DMS53 (cell line): ENCODE measurements around the gene GLP2R.

Experiments
- DNase-seq: peaks from one replicate; lab custom pipeline; 2025; lab: John Stamatoyannopoulos, UW

Gene GLP2R

DNA sequence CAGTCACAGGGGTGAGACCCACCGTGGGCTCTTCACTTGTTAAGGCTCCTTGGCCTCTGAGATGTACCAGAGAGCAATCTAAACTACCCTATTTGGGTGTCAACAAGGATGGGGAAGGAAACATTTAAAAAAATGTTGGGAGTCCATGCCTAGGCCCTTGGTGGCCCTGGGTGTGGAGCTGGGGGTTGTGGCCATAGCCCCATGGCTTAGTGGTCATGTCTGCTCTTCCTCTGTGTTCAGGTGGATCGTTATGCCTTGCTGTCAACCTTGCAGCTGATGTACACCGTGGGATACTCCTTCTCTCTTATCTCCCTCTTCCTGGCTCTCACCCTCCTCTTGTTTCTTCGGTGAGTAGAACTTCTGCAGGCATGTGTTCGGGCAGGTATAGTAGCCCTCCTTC lies 28.5 kb downstream of the GLP2R start:
- DNase-seq = no peak

GRCh38 chr17:9855036-9855435 lies 29.3 kb downstream of the GLP2R start:
- no peak for DNase-seq

DNA sequence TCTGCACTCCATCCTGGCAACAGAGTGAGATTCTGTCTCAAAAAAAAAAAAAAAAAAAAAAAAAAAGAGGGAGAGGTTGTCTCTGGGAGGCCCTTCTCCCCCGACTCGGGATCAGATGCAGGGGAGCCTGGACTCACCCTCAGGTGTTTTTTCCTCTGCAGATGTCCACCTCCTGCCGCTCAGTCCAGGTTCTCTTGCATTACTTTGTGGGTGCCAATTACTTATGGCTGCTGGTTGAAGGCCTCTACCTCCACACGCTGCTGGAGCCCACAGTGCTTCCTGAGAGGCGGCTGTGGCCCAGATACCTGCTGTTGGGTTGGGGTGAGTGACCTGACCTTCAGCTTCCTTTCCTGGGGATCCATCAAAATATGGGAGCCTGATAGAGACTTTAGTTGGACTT lies 34.1 kb downstream of the GLP2R start:
- DNase-seq = no peak

GRCh38 chr17:9860851-9861250 lies 35.1 kb downstream of the GLP2R start:
- DNase-seq = no peak

GRCh38 chr17:9862220-9862619 lies 36.5 kb downstream of the GLP2R start:
- no peak for DNase-seq

GRCh38 chr17:9862949-9863348 lies 37.2 kb downstream of the GLP2R start:
- DNase-seq = no peak

DNA sequence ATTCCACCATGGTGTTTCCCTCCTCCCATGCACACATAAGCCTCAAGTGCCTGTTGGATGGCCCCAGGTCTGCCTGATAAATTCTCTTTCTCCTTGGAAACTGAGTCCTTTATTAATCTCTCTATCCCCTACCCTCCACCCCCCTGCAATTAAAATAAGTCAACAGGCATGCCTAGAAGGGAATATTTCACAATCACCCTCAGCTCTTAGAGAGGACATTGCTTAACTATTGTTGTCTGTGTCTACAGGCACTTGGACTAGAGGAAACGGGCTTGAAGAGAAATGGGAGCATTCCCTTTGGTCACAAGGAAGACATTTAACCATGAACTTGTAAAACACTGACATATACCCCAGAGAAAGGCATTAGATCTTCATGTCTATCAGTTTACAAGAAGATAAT lies 39.9 kb downstream of the GLP2R start:
- DNase-seq = no peak

- DNase-seq = no peak
Observed at GRCh38 chr17:9868552-9868951, 42.8 kb downstream of the GLP2R start.

DNA sequence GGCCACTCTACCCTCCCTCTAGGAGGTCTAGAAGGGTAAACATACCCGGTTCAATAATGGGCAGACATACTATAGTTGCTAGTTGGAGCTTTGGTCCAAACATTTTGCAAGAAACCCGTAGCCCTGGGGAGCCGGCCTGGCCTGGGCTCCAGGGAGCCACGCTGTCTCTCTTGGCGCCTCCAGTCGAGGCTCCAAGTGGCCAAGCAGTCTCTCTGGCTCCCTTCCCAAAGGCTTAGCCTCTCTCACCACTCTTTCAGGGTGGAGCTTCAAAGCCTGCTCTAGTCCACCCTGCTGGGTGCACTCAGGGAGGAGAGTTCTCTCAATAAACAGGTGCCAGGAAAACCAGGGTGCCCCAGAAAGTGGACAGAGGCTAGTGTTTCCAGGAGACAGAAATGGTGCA lies 47.1 kb downstream of the GLP2R start:
- DNase-seq = no peak

DNA sequence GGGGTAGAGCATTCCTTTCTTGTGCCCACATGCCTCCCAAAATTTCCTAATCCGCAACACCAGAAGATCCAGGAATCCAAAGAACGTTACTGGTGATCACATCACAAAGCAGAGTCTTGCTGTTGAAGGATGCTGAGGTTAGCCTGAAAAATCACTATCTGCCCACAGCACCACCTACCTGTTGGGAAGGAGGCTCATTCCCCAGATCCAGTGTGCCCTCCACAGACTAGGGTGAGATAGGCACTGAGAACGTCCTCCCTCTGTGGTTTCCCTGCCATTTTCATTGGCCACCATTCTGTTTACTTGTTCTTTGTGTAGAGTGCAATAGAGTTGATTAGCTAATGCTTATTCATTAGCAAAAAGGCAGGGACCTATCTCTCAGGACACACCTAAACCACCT lies 49.0 kb downstream of the GLP2R start:
- DNase-seq = no peak

DNA sequence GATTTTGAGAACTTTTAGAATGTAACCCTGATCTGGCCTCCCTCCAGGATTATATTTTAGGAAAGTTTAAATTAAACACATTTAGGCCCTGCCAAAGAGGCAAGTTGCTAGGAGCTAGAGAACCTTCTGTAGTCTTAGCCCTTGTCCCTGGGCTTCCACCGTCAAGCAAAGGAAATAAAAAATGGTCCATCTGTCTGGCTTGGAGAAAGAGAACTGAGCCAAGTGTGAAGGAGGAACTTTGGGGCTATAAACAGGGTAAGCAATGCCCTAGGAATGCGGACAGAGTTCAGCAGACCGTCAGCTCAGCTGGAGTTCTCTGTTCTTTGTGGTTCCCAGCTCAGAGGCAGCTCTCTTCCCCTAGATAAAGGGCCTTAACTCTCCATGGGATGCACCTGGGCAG lies 49.7 kb downstream of the GLP2R start:
- no peak for DNase-seq

- DNase-seq = no peak
Observed at GRCh38 chr17:9878356-9878755, 52.6 kb downstream of the GLP2R start.

DNA sequence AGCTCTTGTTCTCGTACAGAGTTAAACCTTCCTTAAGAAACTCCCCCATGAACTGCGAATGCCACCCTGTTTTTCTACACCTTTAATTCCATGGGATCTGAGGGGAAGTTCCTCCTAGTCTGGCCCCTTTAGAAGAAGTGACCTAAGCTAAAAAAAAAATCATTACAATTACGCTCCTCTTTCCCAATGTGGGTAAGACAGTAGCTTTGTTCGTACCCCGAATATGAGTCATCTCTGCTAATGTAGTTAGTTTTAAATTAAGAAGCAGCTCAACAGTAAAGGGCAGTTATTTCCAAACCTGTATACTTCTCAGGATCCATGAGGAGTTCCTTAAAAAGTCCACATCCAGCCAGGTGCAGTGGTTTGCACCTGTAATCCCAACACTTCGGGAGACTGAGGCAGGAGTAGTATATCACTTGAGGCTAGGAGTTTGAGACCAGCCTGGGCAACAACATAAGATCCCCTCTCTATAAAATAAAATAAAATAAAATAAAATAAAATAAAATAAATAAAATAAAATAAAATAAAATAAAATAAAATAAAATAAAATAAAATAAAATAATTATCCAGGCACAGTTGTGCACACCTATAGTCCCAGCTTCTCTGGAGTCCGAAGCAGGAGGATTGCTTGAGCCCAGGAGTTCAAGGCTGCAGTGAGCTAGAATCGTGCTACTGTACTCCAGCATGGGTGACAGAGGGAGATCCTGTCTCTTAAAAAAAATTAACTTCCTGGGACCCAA lies 53.2 kb downstream of the GLP2R start:
- no peak for DNase-seq

DNA sequence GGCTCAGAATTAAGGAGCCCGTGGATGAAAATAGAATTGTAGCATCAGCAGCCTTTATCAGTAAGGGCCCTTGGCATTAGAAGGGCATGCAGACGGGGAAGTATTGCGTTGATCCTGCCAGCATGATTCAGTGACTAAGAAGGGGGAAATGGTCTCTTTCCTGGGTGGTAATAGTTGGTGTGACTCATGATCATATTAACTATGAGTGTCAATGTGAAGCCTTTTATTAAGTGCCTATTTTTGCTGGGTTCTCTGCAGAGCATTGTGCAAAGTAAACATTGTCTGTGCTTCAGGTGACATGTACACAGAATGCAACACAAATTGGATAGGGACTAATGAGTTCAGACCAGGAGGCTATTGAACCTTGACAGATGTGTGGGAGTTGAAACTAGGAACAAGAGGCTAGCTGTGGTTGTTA lies 54.9 kb downstream of the GLP2R start:
- no peak for DNase-seq

DNA sequence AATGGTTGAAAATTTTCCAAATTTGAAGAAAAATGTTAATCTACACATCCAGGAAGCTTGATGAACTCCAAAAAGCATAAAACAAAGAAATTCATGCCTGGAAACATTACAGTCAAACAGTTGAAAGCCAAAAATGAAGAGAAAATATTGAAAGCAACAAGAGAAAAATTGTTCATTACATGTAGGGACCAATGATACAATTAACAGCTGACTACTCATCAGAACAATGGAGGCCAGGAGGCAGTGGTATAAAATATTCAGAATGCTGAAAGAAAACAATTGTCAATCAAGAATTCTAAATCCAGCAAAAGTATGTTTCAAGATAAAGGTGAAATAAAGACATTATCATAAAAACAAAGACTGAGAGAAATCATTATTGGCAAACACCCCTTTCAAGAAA lies 57.7 kb downstream of the GLP2R start:
- DNase-seq = no peak

DNA sequence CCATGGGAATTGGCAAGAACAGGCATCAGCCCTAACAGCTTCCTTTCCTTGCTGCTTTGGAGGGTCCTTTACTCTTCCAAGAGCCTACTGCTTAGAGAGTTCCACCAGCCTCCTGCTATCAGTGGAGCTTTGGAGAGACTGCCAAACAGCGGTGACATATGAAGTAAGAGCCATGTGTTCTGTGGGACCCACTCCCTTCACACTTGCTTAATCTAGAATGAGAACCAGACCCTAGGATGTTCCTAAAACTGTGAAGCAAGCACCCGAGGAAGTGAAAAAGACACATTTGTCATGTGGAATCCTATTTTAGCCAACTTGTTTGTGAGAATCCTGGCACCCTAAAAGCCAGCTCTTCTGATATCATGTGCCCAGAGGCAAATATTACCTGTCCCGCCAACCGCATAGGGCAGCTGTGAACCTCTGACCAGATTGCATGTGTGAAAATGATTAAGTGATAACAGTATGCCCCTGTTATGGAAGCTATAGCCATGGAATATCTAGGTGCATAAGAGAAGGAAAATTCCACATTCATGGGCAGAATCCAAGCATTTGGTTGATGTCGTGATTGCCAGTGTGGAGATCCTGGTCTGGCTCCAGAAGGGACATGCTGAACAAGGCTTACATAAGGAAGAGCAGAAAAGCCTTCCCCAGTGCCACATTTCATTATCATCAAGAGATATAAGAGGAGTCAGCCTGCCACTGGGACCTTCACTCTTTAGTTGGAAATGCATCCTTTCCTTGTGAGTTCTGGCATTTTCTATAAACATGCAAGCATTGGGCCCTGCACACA lies 60.6 kb downstream of the GLP2R start:
- no peak for DNase-seq

DNA sequence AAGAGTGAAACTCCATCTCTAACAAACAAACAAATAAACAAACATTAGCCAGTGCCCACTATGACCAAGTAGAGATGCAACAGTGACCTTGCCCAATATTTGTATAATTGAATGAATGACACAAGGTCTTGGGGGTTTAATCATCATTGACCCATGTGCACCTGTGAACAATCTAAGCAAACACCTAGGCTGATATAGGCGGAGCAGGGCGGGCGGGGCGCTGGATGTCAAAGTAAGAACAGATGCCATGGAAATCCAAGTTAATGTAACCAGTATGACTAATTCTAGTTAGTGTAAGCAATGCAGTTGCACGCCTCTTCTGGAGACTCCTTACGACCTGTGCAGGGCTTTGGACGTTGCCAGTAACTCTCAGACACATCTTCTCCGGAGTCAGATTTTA lies 61.8 kb downstream of the GLP2R start:
- DNase-seq = no peak

DNA sequence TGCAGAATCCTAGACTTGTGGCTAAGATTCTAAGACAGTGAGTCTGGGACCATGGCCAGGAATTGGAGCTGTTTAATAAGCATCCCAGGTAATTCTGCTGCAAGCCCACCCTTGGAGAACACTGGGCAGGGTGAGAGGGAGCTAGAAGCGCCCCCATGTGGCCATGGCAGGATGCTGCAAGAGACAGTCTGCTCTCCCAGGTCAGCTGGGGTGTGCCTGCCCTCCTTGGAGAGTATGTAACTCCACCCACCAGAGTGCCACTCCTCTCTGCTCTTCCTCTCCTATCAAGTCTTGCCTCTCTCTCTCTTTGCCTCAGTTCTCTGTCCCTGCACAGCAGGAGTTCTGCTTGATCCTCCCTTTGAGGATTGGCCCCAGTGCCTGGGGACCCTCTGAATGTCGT lies 64.4 kb downstream of the GLP2R start:
- DNase-seq = no peak

DNA sequence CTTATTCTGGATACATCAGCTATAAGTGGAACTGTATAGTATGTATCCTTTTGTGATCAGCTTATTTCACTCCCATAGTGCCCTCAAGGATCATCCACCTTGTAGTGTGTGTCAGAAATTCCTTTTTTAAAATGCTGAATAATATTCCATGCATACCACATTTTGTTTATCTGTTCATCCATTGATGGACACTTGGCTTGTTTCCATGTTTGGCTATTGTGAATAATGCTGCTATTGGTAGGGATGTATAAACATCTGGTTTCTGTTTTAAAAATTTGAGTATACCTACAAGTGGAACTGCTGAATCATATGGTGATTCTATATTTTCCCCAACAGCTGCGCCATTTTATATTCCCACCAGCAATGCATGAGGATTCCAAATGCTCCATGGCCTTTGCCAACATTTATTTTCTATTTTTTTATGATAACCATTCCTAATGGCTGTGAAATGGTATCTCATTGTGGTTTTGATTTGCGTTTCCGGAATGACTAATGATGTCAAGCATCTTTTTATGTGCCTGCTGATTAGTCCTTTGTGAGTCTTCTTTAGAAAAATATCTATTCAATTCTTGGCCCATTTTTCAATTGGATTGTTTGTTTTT lies 67.8 kb downstream of the GLP2R start:
- no peak for DNase-seq

DNA sequence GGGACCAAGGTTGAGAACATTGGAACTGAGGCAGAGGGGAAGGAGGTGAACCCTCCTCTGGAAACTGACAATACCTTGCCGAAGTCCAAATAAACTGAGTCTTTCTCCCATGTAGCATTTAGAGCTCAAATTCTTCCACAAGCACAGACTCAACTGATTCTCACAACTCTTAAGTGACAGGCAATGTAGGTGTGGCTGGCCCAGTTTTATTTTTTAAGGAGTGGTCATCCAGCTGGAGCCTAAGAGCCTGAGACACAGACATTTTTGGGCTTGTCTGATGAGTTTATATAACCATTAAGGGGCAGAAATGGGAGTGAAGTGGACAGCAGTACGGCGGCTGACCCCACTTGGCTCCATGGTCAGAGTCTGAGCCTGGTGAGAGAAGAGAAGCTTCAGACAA lies 68.5 kb downstream of the GLP2R start:
- no peak for DNase-seq

GRCh38 chr17:9895923-9896322 lies 70.2 kb downstream of the GLP2R start:
- no peak for DNase-seq

- no peak for DNase-seq
Observed at GRCh38 chr17:9897372-9897968, 71.7 kb downstream of the GLP2R start.

DNA sequence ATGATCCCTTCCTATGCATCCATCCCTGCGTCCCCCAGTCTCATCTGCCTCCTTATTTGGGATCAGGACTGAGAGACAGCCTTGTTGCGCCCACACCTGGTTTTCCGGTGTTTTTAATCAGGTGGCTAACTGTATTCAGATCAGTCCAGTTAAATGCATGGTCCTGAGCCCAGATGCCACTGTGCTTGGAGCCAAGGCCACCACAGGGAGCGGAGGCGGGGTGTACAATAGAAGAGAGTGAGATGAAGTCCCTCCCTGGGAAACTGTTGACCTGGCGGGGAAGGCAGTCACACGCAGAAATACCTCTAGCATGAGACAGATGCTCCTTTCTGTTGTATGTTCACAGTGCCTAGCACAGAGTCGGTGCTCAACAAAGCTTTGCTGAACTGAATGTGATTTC lies 73.1 kb downstream of the GLP2R start:
- DNase-seq = no peak
